Activated naive CD4-positive, alpha-beta T cell treated with Interleukin-2 at 50 U/mL for 16 hours (primary cell): ENCODE results near the gene EPHA10.

Experiments used
- DNase-seq: peaks from one replicate; pipeline ENCODE4 v3.0.0-alpha.2; 2020

The EPHA10 gene

DNA sequence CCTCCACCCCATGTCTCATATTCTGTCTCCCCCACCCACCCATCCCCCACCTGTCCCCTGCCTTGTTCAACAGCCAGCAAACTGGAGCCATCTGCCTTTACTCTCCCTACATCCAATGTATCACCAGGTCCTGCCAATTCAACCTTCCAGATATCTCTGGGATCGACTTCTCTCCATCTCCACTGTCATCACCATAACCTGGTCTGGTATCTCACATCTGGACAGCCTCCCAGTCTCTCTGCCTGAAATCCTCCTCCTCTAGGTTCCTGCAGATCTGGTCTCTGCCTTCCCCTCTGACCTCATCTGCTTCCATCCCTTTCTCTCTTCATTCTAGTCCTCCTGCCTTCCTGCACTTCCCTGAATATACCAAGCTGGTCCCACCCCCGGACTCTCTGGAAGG, 94.8 kb downstream of the EPHA10 start:
- no peak for DNase-seq

DNA sequence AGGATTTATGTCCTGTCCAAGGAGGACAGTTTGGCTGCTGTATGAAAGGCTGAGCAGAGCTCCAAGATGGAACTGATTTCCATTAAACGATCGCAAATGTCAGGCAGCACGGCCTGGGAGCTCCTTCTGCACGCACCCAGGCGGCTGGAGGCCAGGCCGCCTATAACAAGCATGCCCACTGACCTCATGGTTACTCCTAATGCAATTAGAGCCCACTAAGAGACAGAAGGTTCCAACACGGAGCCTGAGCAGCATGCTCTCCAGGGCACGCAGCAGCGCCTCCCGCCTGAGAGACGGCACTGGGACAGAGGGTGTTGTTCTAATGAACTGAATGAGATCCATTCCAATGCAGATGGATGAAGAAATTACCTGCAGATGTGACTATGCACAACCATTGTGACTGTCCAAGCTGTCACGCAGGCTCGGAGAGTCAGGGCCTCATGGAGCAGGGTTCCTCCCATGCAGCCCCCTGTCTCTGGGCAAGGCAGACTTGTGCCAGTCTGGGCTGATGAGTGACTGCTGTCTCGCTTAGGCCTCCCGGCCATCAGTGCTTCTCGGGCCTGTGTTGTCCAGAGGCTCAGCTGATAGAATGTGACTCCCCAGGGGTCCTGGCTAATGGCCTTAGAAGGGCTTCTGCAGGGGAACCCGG, 97.8 kb downstream of the EPHA10 start:
- DNase-seq, result no peak

DNA sequence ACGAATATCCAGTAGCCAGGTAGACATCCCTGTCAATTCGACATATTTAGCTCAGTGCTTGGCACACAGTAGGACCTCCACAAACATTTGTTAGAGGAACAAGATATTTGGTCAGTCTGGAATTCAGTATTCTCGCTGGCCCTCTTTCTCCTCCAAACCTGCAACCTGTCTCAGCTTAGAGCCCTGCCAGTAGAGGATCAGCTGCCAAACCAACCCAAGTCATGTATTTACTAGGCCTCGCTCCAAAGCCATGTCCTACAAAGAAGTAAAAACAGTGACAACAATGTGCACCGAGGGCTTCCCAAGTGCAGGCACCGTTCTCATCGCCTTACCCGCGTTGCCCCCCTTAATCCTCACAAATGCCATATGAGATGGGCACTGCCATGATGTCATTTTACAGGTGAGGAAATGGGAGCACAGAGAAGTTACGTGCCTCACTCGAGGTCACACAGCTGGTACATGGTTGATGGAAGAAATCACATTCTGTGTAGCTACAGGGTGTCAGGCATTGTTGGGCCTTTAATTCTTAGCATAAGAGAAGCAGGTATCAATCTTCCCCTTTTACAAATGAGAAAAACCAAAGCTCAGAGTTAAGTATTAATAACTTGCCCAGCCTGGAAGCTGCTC, 98.6 kb downstream of the EPHA10 start:
- no peak for DNase-seq
